Measurements from ENCODE around the gene NCKAP5. TPM values are rescaled to one million over a fixed set of nuclear protein-coding genes. Genes with fewer than 3 reads are reported as not detected.
A peak's percentile ranks its signal among the peaks of the same experiment; 100 is the strongest.

NCKAP5 gene
- total RNA-seq, 1 donor from 2014 or later: 2.7 TPM

DNA sequence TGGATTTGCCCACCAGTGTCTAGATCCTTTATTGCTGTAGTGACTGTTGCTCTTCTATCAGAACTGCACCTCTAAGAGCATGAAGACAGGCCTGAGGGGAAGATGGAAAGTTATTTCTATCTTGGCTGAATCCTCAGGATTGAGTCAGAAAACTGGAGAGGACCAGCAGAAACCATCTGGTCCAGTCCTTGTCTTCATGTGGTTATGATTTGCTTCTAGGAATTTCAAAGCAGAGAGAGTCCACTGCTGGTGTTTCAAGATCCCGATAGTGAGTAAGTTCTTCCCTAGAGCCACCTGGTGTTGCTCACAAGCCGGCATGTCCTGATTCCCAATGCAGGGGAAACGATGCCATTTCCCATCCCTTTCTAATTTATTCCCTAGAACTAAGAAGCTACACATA, 84.2 kb downstream of the NCKAP5 start:
- Histone ChIP-seq H3K4me1 (ENCODE audit: insufficient read depth, low read length) (peaks cover 3% of the 10 kb centered on the region), H3K27ac (ENCODE audit: low read depth, low read length) (no peak overlapping the region), H3K4me3 (ENCODE audit: insufficient read depth, low read depth, low read length) (no peak overlapping the region), H3K4me2 (ENCODE audit: low read length) (no peak overlapping the region), H3K9me3 (ENCODE audit: insufficient read depth, low read depth, low read length) (no peaks in the 10 kb centered on the region), H3K79me2 (ENCODE audit: insufficient read depth, low read length) (no peaks in the 10 kb centered on the region), H3K9ac (ENCODE audit: low read length) (no peak overlapping the region), H3K27me3 (ENCODE audit: insufficient read depth, low read length) (no peaks in the 10 kb centered on the region), H3K36me3 (ENCODE audit: insufficient read depth, low read length) (no peaks in the 10 kb centered on the region), H4K20me1 (ENCODE audit: insufficient read depth, low read length) (no peaks in the 10 kb centered on the region), H2AFZ (ENCODE audit: low read depth, low read length) (no peak overlapping the region)
- no peak for TF ChIP-seq EZH2 (IDR thresholded peaks at IDR 0.05; ENCODE audit: insufficient read depth, low read length)
- TF ChIP-seq, protein P1, sequence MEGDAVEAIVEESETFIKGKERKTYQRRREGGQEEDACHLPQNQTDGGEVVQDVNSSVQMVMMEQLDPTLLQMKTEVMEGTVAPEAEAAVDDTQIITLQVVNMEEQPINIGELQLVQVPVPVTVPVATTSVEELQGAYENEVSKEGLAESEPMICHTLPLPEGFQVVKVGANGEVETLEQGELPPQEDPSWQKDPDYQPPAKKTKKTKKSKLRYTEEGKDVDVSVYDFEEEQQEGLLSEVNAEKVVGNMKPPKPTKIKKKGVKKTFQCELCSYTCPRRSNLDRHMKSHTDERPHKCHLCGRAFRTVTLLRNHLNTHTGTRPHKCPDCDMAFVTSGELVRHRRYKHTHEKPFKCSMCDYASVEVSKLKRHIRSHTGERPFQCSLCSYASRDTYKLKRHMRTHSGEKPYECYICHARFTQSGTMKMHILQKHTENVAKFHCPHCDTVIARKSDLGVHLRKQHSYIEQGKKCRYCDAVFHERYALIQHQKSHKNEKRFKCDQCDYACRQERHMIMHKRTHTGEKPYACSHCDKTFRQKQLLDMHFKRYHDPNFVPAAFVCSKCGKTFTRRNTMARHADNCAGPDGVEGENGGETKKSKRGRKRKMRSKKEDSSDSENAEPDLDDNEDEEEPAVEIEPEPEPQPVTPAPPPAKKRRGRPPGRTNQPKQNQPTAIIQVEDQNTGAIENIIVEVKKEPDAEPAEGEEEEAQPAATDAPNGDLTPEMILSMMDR (IDR thresholded peaks at IDR 0.05; ENCODE audit: insufficient read depth, low read depth, low read length): no peak
- Mint-ChIP-seq H3K4me3 (ENCODE audit: unreplicated experiment) (no peak overlapping the region), H3K9me3 (ENCODE audit: unreplicated experiment) (peaks cover 4% of the 10 kb centered on the region), H3K36me3 (ENCODE audit: low read depth, unreplicated experiment) (no peaks in the 10 kb centered on the region), H3K4me1 (ENCODE audit: low read depth, unreplicated experiment) (peaks cover 20% of the 10 kb centered on the region), H3K27me3 (ENCODE audit: low read depth, unreplicated experiment) (peaks cover 2% of the 10 kb centered on the region), H3K27ac (ENCODE audit: unreplicated experiment) (no peak overlapping the region)
- DNase-seq (ENCODE audit: low read depth): peak; percentile 85
- no peak for FAIRE-seq

DNA sequence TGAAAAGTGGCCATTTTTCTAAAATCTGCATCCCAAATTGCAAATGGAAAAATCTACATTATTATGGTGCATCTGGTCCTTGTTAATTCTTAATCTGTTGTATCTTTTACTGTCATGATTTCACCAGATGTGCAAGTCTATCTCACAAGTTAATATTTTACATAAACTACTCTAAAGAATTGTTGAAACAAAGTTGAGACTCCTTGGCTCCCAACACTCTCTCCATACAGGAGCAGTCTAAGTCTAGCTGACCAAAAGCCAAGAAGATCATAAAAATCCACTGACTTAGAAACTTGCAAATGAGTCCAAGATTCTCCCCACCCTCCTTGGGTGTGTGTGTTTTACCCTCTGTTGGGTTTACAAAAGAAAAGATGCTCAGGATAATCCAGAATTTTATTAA, 85.1 kb downstream of the NCKAP5 start:
- FAIRE-seq (no peak), DNase-seq (ENCODE audit: low read depth) (no peak)
- TF ChIP-seq, protein P1 (IDR thresholded peaks at IDR 0.05; ENCODE audit: insufficient read depth, low read depth, low read length): no peak
- TF ChIP-seq EZH2 (IDR thresholded peaks at IDR 0.05; ENCODE audit: insufficient read depth, low read length): no peak
- Mint-ChIP-seq H3K4me1 (ENCODE audit: low read depth, unreplicated experiment) (peaks cover 20% of the 10 kb centered on the region), H3K27me3 (ENCODE audit: low read depth, unreplicated experiment) (peaks cover 2% of the 10 kb centered on the region), H3K27ac (ENCODE audit: unreplicated experiment) (no peak overlapping the region), H3K36me3 (ENCODE audit: low read depth, unreplicated experiment) (no peaks in the 10 kb centered on the region), H3K9me3 (ENCODE audit: unreplicated experiment) (peaks cover 4% of the 10 kb centered on the region), H3K4me3 (ENCODE audit: unreplicated experiment) (no peak overlapping the region)
- H3K4me1 ChIP-seq (ENCODE audit: insufficient read depth, low read length): peaks cover 3% of the 10 kb centered on the region
- no peaks in the 10 kb centered on the region for H3K27me3 ChIP-seq (ENCODE audit: insufficient read depth, low read length)
- H3K36me3 ChIP-seq (ENCODE audit: insufficient read depth, low read length): no peaks in the 10 kb centered on the region
- no peaks in the 10 kb centered on the region for H4K20me1 ChIP-seq (ENCODE audit: insufficient read depth, low read length)
- no peak overlapping the region for H2AFZ ChIP-seq (ENCODE audit: low read depth, low read length)
- no peak overlapping the region for H3K4me3 ChIP-seq (ENCODE audit: insufficient read depth, low read depth, low read length)
- no peaks in the 10 kb centered on the region for H3K79me2 ChIP-seq (ENCODE audit: insufficient read depth, low read length)
- H3K9me3 ChIP-seq (ENCODE audit: insufficient read depth, low read depth, low read length): no peaks in the 10 kb centered on the region
- no peak overlapping the region for H3K4me2 ChIP-seq (ENCODE audit: low read length)
- H3K9ac ChIP-seq (ENCODE audit: low read length): no peak overlapping the region
- no peak overlapping the region for H3K27ac ChIP-seq (ENCODE audit: low read depth, low read length)

DNA sequence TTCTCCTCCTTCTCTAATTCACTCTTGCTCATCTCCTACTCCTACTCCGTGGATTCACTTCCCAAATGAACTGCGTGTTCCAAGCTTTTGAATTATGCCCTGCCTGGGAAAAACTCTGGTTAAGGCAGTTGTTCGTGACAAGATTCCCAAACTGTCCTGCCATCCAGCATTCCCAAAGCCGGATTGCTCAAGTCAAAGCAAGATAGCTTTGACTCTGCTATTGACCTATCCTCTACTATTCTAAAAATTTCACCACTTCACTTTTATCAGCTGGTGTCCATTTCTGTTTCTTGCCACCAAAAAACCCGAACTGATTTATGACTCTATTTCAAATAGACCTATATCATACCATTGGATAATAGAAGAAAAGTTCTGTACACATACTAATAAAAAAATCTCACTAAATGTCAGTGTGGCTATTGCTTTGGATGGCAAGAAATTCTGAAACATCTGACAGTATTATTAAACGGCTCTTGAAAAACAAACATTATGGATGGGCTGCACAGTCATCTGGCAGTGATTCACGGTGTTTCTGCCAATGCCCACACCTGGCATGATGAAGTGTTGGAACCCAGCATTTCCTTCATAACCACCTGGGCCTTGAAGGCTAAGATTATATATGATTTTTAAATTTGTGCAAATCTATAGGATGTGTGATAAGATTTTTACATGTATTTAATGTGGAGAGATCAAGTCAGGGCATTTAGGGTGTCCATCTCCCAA, 87.4 kb downstream of the NCKAP5 start:
- Histone ChIP-seq H4K20me1 (ENCODE audit: insufficient read depth, low read length) (no peaks in the 10 kb centered on the region), H3K4me1 (ENCODE audit: insufficient read depth, low read length) (no peaks in the 10 kb centered on the region), H3K36me3 (ENCODE audit: insufficient read depth, low read length) (no peaks in the 10 kb centered on the region), H3K9me3 (ENCODE audit: insufficient read depth, low read depth, low read length) (no peaks in the 10 kb centered on the region), H2AFZ (ENCODE audit: low read depth, low read length) (no peak overlapping the region), H3K9ac (ENCODE audit: low read length) (no peak overlapping the region), H3K27me3 (ENCODE audit: insufficient read depth, low read length) (no peaks in the 10 kb centered on the region), H3K27ac (ENCODE audit: low read depth, low read length) (no peak overlapping the region), H3K4me2 (ENCODE audit: low read length) (no peak overlapping the region), H3K4me3 (ENCODE audit: insufficient read depth, low read depth, low read length) (no peak overlapping the region), H3K79me2 (ENCODE audit: insufficient read depth, low read length) (no peaks in the 10 kb centered on the region)
- Mint-ChIP-seq H3K9me3 (ENCODE audit: unreplicated experiment) (peaks cover 4% of the 10 kb centered on the region), H3K4me3 (ENCODE audit: unreplicated experiment) (no peak overlapping the region), H3K27ac (ENCODE audit: unreplicated experiment) (no peak overlapping the region), H3K27me3 (ENCODE audit: low read depth, unreplicated experiment) (peaks cover 2% of the 10 kb centered on the region), H3K4me1 (ENCODE audit: low read depth, unreplicated experiment) (peaks cover 5% of the 10 kb centered on the region), H3K36me3 (ENCODE audit: low read depth, unreplicated experiment) (no peaks in the 10 kb centered on the region)
- no peak for TF ChIP-seq EZH2 (IDR thresholded peaks at IDR 0.05; ENCODE audit: insufficient read depth, low read length)
- TF ChIP-seq, protein P1 (IDR thresholded peaks at IDR 0.05; ENCODE audit: insufficient read depth, low read depth, low read length): no peak
- DNase-seq (ENCODE audit: low read depth) (no peak), FAIRE-seq (no peak)
